GM12878 (cell line): ENCODE results near the gene RRBP1. TPM values are rescaled to one million over a fixed set of nuclear protein-coding genes. Genes with fewer than 3 reads are reported as not detected.

Experiments
- ATAC-seq: fragments of 200-7000 bp; cut with Tn5 transposase; 3 replicates; pipeline ENCODE4 v1.9.1; 2020; ENCODE audit warnings: mild to moderate bottlenecking, moderate library complexity
- BruUV-seq: library from RNA; stranded (reverse); fragments of 400-500 nt; replicated peaks from 2 replicates; lab custom pipeline; 2021; lab: Mats Ljungman, UMichigan
- CTCF ChIA-PET: fragments of 300-600 bp; sonication (Branson Sonifier 250); formaldehyde crosslinking; extraction: SDS; loops from one replicate; lab custom pipeline; 2021; ENCODE audit warnings: inconsistent platforms; lab: Yijun Ruan, JAX
- POLR2A ChIA-PET: fragments of 350-600 bp; formaldehyde crosslinking; extraction: SDS; loops from one replicate; lab custom pipeline; 2021; ENCODE audit warnings: inconsistent platforms; lab: Charles Lee
- RAD21 ChIA-PET: fragments of 300-600 bp; sonication (Branson Sonifier 250); formaldehyde crosslinking; loops from one replicate; lab custom pipeline; 2023; ENCODE audit warnings: antibody characterized with exemption; ENCODE audit not compliant: unreplicated experiment; lab: Charles Lee
- SMC1A ChIA-PET: fragments of 300-600 bp; sonication (Branson Sonifier 250); formaldehyde crosslinking; loops from one replicate; lab custom pipeline; 2023; ENCODE audit not compliant: unreplicated experiment, uncharacterized antibody; lab: Charles Lee
- DNase-seq: peaks from one replicate; pipeline ENCODE4 v3.0.0-alpha.2; 2011; ENCODE audit warnings: low read depth, low spot score
- FAIRE-seq: peaks from 3 replicates; lab custom pipeline; 2011; peaks lifted over from hg19 to GRCh38; lab: Jason Lieb, UNC
- H2AFZ ChIP-seq: 2 replicates; pipeline ENCODE4 v1.6.0; 2011; ENCODE audit warnings: low read depth, low read length, control low read depth; ENCODE audit not compliant: control insufficient read depth
- H3K27ac ChIP-seq: 2 replicates; pipeline ENCODE4 v1.5.1; 2011; ENCODE audit warnings: control low read depth; ENCODE audit not compliant: control insufficient read depth, insufficient read depth
- H3K27me3 ChIP-seq, 2 experiments: replicated peaks in 1 of 2; 2 replicates each; pipeline versions ENCODE4 v1.6.0 to v1.6.1; 2011; ENCODE audit warnings: low read length in 1 of 2; ENCODE audit not compliant: control insufficient read depth in 2 of 2, insufficient read depth in 2 of 2
- H3K36me3 ChIP-seq, 2 experiments: 2 replicates each; pipeline ENCODE4 v1.5.1; 2011; ENCODE audit warnings: low read length in 1 of 2; ENCODE audit not compliant: control insufficient read depth in 2 of 2, insufficient read depth in 2 of 2
- H3K4me1 ChIP-seq: 2 replicates; pipeline ENCODE4 v1.6.1; 2011; ENCODE audit warnings: mild to moderate bottlenecking, low read length, moderate library complexity, mixed read lengths; ENCODE audit not compliant: control insufficient read depth, insufficient read depth
- H3K4me2 ChIP-seq: 2 replicates; pipeline ENCODE4 v1.6.0; 2011; ENCODE audit warnings: control low read depth; ENCODE audit not compliant: control insufficient read depth, insufficient read depth
- H3K4me3 ChIP-seq: fragments of 200-600 bp; sonication (generic); 2 replicates; pipeline ENCODE4 v1.5.1; 2016
- H3K79me2 ChIP-seq: 2 replicates; pipeline ENCODE4 v1.6.0; 2011; ENCODE audit warnings: low read length; ENCODE audit not compliant: control insufficient read depth, insufficient read depth
- H3K9ac ChIP-seq: 2 replicates; pipeline ENCODE4 v1.8.0; 2011; ENCODE audit warnings: low read length, control low read depth, mixed read lengths; ENCODE audit not compliant: control insufficient read depth, insufficient read depth
- H3K9me3 ChIP-seq: replicated peaks from 3 replicates; pipeline ENCODE4 v1.5.1; 2011; ENCODE audit warnings: mild to moderate bottlenecking, low read length; ENCODE audit not compliant: control insufficient read depth, insufficient read depth
- H4K20me1 ChIP-seq: 2 replicates; pipeline ENCODE4 v1.6.0; 2011; ENCODE audit not compliant: control insufficient read depth, insufficient read depth
- BMI1 ChIP-seq: fragments of 450-650 bp; IDR thresholded peaks from 2 replicates; pipeline ENCODE4 v1.6.1; 2016; ENCODE audit warnings: mild to moderate bottlenecking, moderate library complexity, borderline replicate concordance
- E4F1 ChIP-seq: fragments of 450-650 bp; IDR thresholded peaks from 2 replicates; pipeline ENCODE4 v1.6.1; 2018; ENCODE audit warnings: borderline replicate concordance, mild to moderate bottlenecking; ENCODE audit not compliant: partially characterized antibody
- EGR1 ChIP-seq, 2 experiments: IDR thresholded peaks; 1 replicate in 1 of 2; 2 replicates in 1 of 2; pipeline ENCODE4 v1.6.1; 2011 to 2012; ENCODE audit warnings: low read depth in 2 of 2, low read length in 2 of 2, borderline replicate concordance in 1 of 2, mild to moderate bottlenecking in 1 of 2, moderate library complexity in 1 of 2
- ELK1 ChIP-seq: IDR thresholded peaks from 2 replicates; pipeline ENCODE4 v1.6.1; 2012; ENCODE audit warnings: low read depth, low read length, improper control_type of control experiment
- KDM1A ChIP-seq: fragments of 200-600 bp; sonication (generic); IDR thresholded peaks from 2 replicates; pipeline ENCODE4 v1.6.1; 2016; ENCODE audit warnings: borderline replicate concordance
- KLF5 ChIP-seq: fragments of 450-650 bp; IDR thresholded peaks from 2 replicates; pipeline ENCODE4 v1.6.1; 2014; ENCODE audit warnings: mild to moderate bottlenecking; ENCODE audit not compliant: partially characterized antibody
- NR2C2 ChIP-seq: IDR thresholded peaks from 2 replicates; pipeline ENCODE4 v1.6.1; 2011; ENCODE audit warnings: borderline replicate concordance, low read depth; ENCODE audit not compliant: control insufficient read depth, insufficient read length
- NRF1 ChIP-seq: conservative IDR thresholded peaks from 2 replicates; pipeline ENCODE4 v1.6.1; 2011; ENCODE audit warnings: mild to moderate bottlenecking, low read depth, low read length, improper control_type of control experiment
- PKNOX1 ChIP-seq: fragments of 450-650 bp; IDR thresholded peaks from 2 replicates; pipeline ENCODE4 v1.6.1; 2016; ENCODE audit warnings: mild to moderate bottlenecking
- RELA ChIP-seq: fragments of 450-650 bp; IDR thresholded peaks from 2 replicates; pipeline ENCODE4 v1.8.0; 2014; ENCODE audit warnings: borderline replicate concordance; ENCODE audit not compliant: partially characterized antibody
- REST ChIP-seq: IDR thresholded peaks from 2 replicates; pipeline ENCODE4 v1.6.1; 2012; ENCODE audit warnings: mild to moderate bottlenecking, low read depth, low read length
- SIN3A ChIP-seq: IDR thresholded peaks from 2 replicates; pipeline ENCODE4 v1.6.1; 2012; ENCODE audit warnings: low read depth, low read length, improper control_type of control experiment
- SRF ChIP-seq, 2 experiments: IDR thresholded peaks; 2 replicates each; pipeline ENCODE4 v1.6.1; 2011; ENCODE audit warnings: low read depth in 2 of 2, low read length in 2 of 2, mild to moderate bottlenecking in 1 of 2, moderate library complexity in 1 of 2
- TBL1XR1 ChIP-seq: IDR thresholded peaks from 2 replicates; pipeline ENCODE4 v1.6.1; 2012; ENCODE audit warnings: low read depth, low read length, improper control_type of control experiment
- ZNF274 ChIP-seq: IDR thresholded peaks from one replicate; pipeline ENCODE4 v1.8.0; 2011; ENCODE audit not compliant: insufficient read length, insufficient read depth
- WGBS: methylation state at CpG from one replicate; pipeline ENCODE4 v1.1.6; 2016; ENCODE audit warnings: low lambda C conversion rate; ENCODE audit not compliant: insufficient replicate concordance, insufficient coverage; ENCODE audit errors: missing lambda C conversion rate; 5-methylcytosine and 5-hydroxymethylcytosine counted together
- in situ Hi-C: fragments of 300-500 bp; cut with MboI; formaldehyde crosslinking; loops from 9 replicates; pipeline ENCODE4 v1.14.3; 2018; ENCODE audit warnings: mixed read lengths
- intact Hi-C: fragments of 100-400 bp; cut with micrococcal nuclease; formaldehyde crosslinking; loops from one replicate; pipeline ENCODE4 v1.14.2; 2022; ENCODE audit not compliant: unreplicated experiment
- polyA plus RNA-seq, 11 experiments: library from polyadenylated mRNA; depleted of rRNA in 4 of 11; unstranded in 6 of 11; stranded (reverse) in 5 of 11; fragments of >200 nt; fragmentation: Nextera tagmentation in 4 of 11; fragmentation: Illumina TruSeq in 1 of 11; extraction: Ambion mirVana in 4 of 11; extraction: Trizol in 1 of 11; gene quantifications; 1 replicate in 1 of 11; 2 replicates in 10 of 11; pipeline versions ENCODE4 v1.2.1 to v1.2.3, GENCODE V29; 2011 to 2016; ENCODE audit warnings: inconsistent platforms in 2 of 11, missing spikeins in 2 of 11, low read depth in 1 of 11
- total RNA-seq, 4 experiments: library from RNA; depleted of rRNA in 3 of 4; stranded (reverse); fragments of >200 nt in 3 of 4; fragmentation: Illumina TruSeq in 1 of 4; extraction: Trizol in 1 of 4; gene quantifications; 2 replicates each; pipeline versions ENCODE4 v1.2.1 to v1.2.3, GENCODE V29; 2013 to 2021

Gene RRBP1
- total and polyA plus RNA-seq, 10 of the 15 experiments (the other 5 are each of a cell fraction or from before 2014, with no cell fraction given) = 1.2 to 57.4 (median 24.6) TPM

- TF ChIP-seq ELK1 (no peak), SRF (IDR thresholded peaks at IDR 0.05; ENCODE audit: low read depth in 2 of 2, low read length in 2 of 2) (no peak), ZNF274 (no peak), BMI1 (no peak), RELA (no peak), NR2C2 (no peak)
Measured at GRCh38 chr20:17678295-17678694, 3.7 kb downstream of the RRBP1 start (continued).

GRCh38 chr20:17676942-17677341, 5.1 kb downstream of the RRBP1 start:
- intact Hi-C loops (no loop called here), in situ Hi-C loops (loop anchor here (5.0 kb wide), 1 partner anchor 225 kb away; no protein-coding TSS in a partner anchor)
- ChIA-PET POLR2A (no interaction called here), CTCF (interaction anchor here (0.6 to 0.9 kb wide), 3 partner anchors 105 to 261 kb away, joined by 3 to 5 read pairs (median 3); no protein-coding TSS in a partner anchor), RAD21 (interaction anchor here (0.7 kb wide), 1 partner anchor 89 kb away, joined by 3 read pairs; no protein-coding TSS in a partner anchor), SMC1A (no interaction called here)
- ATAC-seq (no peak), FAIRE-seq (no peak), DNase-seq (no peak)
- H3K79me2 ChIP-seq = peaks cover 34% of the 10 kb centered on the region
- no peaks in the 10 kb centered on the region; a peak in 3 of 4 replicates for H3K36me3 ChIP-seq
- H3K4me2 ChIP-seq = no peak overlapping the region
- H4K20me1 ChIP-seq = no peaks in the 10 kb centered on the region; the same call in 1 of the 2 replicates
- H3K27me3 ChIP-seq = no peaks in the 10 kb centered on the region
- no peaks in the 10 kb centered on the region for H3K9me3 ChIP-seq
- 98% methylated on average over 2 of the region's 2 CpGs for WGBS
- BruUV-seq = no TSS peak
- no peak overlapping the region for H3K4me3 ChIP-seq
- H2AFZ ChIP-seq = no peak overlapping the region
- H3K4me1 ChIP-seq = peaks cover 8% of the 10 kb centered on the region
- H3K9ac ChIP-seq = no peak overlapping the region
- H3K27ac ChIP-seq = no peak overlapping the region
- TF ChIP-seq E4F1 (no peak), KLF5 (no peak), NRF1 (no peak), SIN3A (no peak), EGR1 (IDR thresholded peaks at IDR 0.05; ENCODE audit: borderline replicate concordance in 1 of 2, low read depth in 2 of 2, low read length in 2 of 2) (no peak), TBL1XR1 (no peak), PKNOX1 (no peak), KDM1A (no peak), REST (no peak)
